HG02571 (cell line): ENCODE results near the gene ATG4D.
"Not testable (repeated sequence)": the region's sequence is repeated elsewhere in the genome, so short reads cannot be mapped to it uniquely, and the experiment has no call there.

Experiments
- ATAC-seq: cut with Tn5 transposase; IDR thresholded peaks from one replicate; pipeline ENCODE4 v1.9.1; 2021; ENCODE audit warnings: mild to moderate bottlenecking, moderate library complexity; ENCODE audit not compliant: unreplicated experiment

ATG4D gene

DNA sequence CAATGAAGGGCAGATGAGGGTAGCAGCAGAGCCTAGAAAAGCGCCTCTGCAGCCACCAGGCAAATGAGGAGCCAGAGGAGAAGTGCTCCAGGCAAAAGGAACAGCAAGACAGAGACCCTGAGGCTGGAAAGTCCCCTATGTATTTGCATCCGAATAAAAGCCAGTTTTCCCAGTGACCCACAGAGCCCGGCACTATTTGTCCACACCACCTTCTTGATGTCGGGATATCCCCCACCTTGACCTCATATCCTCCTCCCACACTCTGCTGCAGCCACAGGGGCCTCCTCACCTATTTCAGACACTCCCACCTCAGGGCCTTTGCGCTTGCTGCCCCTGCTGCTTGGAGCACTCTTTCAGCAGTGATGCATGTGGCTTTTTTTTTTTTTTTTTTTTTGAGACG, 6.6 kb downstream of the ATG4D start:
- no peak for ATAC-seq

DNA sequence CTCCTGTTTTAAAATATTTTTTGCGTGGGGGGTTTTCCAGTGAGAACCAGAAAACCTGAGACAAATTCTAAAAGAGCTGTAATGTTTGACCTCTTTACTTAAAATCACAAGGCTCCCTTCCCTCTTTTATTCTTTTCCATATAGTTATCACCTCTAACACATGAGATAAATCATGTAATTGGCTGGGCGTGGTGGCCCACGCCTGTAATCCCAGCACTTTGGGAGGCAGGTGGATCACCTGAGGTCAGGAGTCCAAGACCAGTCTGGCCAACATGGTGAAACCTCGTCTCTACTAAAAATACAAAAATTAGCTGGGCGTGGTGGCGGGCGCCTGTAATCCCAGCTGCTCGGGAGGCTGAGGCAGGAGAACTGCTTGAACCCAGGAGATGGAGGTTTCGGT, 7.3 kb downstream of the ATG4D start:
- ATAC-seq, result not testable (repeated sequence)

DNA sequence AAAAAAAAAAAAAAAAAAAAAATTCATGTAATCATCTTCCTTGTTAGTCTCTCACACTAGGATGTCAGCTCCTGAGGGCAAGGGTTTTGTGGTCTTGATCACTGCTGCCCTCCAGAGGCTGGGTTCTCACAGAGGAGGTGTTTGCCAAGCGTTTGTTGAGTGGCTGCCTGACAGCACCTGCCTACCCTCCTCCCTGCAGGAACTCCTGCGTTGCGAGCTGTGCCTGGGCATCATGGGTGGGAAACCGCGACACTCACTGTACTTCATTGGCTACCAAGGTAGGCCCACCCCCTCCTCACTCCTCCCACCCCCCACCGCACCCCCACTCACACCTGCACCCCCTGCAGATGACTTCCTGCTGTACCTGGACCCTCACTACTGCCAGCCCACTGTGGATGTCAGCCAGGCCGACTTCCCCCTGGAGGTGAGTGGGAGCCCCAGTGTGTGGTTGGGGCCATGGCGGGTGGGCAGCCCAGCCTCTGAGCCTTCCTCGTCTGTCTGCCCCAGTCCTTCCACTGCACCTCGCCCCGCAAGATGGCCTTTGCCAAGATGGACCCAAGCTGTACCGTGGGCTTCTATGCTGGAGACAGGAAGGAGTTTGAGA, 8.1 kb downstream of the ATG4D start:
- ATAC-seq, result no peak

DNA sequence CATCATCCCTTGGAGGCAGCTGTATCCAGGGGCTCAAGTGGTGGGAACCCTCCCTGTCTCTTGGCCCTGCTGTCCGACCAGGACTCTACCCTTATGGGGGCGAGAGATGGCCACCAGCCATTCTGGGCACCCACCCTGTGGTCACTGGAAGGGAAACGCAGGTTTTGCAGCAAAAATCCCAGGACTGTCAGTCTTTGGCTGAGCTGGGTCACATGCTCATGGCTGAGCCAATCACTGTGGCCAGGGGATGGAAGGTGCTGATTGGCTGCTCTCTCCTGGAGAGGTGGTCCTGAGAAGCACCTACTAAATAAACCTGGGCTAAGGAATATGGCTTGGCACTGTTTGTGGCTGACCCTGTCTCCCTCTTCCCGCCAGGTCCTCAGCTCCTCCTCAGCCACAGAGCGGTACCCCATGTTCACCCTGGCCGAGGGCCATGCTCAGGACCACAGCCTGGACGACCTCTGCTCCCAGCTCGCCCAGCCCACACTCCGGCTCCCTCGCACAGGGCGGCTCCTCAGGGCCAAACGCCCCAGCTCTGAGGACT, 8.9 kb downstream of the ATG4D start:
- ATAC-seq, result no peak

DNA sequence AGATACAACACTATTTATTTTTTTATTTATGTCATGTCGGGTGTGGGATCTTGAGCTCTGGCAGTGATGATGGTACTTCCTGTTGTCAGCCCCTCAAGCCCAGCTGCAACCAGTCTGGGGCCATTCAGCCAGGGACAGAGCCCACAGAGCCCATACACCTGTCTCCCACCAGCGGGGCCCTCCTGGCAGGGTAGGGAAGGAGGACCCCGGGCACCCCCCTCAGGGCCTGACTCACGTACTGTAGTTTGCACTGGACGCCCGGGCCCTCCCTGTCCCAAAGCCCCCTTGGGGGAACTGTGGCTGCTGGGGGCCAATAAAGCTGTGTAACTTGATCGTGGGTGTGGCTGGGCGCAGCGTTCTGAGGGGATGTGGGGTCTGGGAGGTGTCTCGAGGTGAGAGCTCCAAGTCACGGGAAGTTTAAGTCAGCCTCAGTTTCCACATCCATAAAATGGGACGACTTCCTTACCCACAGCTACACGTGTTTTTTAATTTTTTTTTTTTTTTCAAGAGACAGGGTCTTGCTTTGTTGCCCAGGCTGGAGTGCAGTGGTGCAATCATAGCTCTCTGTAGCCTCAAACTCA, 9.5 kb downstream of the ATG4D start:
- ATAC-seq, result no peak

DNA sequence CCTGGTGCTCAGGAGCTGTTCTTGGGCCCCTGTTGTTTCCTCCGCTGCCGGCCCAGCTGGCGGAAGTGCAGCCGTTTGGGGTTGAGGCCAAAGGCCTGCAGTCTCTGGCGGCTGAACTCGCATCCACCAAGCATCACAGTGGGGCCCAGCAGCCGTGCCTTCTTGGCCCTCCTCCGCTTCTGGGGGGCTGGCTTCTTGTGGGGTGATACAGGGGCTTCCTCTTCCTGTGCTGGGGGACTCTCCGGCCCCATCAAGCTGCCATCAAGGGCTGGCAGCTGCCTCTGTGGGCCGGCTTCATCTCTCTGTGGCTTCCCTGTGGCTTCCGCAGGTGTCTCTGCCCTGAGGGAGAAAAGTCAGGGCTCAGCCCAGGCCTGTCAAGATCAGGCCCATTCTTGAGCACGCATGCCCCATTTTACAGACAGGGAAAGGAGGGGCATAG, 10.3 kb downstream of the ATG4D start:
- ATAC-seq, result no peak

DNA sequence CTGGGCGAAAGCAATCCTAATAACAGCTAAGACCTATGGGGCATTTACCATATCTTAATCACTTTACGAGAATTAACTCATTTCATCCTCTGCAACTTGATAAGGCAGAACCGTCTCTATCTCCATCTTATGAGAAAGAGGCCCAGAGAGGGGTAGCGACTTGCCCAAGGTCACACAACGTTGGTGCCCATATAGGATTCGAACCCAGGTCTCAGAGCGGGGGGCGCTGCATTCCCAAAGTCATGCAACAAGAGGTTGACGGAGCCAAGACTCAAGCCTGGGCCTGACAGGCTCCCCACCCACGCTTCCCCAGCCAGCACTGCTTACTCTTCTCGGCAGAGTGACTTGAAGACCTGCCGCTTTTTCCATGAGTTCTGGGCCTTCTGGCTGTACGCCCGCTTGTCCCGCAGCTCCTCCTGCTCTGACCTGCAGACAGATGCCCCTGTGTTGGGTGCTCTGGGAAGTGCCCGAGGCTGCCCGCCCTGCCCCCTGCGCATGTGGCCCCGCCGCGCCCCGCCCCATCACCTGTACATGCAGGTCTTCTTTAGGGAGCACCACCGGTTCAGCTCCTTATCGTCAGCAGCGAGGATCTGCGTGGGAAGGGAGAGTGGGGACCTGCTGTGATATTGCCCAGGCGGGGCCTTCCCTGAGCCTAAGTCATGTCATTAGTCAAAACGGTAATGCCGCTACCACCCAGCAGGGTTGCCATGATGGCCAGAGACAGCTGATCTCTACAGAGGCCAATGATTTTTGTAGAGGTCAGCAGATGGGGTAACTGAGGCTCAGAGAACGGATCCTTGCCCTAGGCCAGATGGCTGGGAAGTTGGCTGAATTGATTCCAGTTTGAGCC, 11.3 kb downstream of the ATG4D start:
- no peak for ATAC-seq

DNA sequence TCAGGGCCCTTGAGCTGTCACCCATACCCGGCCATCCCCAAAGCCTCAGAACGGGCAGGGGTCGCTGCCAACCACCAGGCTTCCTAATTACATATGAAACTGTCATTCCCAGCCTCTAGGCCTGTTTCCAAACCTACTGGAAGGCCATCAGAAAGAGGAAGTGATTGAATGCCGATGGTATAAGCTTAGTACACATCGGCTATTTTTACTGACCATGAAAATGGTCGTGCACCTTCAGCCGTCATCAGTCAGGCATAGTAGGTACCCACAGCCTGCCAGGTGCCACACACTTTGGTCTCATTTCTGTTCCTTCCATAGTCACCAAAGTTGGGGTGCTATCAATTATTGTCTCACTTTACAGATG, 11.9 kb downstream of the ATG4D start:
- ATAC-seq, result no peak

DNA sequence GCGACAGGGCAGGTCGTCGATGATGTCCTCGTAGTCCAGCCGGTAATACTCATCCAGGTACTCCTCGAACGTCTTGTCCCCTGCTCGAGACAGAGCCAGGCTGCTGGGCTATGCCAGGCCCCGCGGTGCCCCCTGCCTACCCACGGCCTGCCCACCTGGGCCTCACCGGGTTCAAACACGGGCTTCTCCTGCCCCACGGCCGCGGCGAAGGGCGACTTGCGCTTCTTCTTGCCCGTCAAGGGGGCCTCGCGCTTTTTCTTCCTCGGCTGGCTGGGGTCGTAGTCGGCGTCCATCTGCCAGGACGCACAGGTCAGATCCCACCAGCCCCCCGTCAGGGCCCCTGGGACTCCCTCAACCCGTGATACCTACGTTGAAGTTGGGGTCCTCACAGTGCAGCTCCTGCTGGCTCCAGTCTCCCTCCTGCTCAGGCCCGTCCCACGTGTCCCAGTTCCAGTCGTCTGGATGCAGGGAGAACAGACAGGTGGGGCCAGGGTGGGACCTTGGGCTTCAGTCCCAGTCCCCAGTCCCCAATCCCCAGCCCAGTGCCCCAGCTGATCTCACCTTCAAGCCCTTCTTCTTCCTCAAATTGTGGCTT, 14.0 kb downstream of the ATG4D start:
- ATAC-seq, result no peak

DNA sequence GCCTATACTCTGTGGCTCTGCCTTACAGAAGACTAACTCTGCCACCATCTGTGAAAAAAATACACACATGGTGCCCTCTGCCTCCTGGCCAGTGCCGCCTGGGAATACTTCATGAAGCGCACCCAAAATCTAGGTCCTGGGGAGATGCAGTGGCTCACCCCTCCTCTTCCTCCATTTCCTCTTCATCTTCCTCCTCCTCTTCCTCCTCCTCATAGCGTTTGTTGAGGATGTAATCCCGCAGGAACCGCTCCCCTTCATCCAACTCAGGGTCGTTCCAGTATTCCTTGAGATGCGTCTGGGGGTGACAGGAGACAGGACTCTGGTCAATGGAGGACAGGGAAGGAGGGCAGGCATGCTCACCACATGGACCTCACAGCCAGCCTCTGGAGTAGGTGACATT, 16.4 kb downstream of the ATG4D start:
- ATAC-seq, result no peak

DNA sequence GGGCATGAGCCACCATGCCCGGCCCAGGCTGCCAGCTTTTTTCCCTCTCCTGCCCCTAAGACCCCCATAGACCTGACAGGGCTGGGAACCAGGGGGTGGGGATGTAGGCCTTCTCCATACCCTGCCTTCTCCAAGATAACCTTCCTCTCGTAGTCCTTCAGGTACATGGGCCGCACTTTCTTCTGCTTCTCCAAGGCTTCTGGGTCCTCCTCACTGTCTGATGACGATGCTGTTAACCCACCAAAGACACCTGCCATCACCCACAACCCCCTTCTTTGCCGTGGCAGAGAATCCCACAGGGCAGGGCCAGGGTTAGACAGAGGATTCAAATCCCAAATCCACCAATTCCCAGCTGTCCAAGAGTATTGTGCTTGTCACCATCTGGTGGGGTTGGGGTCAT, 18.9 kb downstream of the ATG4D start:
- ATAC-seq, result no peak

DNA sequence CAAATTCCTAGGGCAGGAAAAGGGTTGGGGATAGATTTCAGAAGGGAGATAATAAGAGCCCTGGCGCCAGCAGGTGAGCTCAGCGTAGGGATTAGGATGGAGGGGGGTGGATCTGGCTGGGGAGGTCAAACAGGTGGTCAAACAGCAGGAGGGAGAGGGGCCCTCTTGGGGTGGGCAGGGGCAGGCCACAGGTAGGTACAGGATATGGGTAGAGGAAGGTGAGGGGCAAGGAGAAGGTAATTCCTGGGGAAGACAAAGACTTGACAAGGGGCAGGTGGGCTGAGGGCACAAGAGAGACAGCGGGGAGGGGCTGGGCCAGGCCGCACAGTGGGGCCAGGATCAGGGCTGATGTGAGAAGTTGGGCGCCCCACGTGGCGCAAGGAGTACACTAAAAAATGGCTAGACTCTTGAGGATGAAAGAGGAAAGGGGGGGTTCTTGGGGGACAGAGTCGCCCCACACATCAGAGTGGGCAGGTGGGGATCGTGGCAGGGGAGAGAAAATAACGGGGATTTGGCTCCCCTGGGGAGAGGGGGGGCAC, 21.4 kb downstream of the ATG4D start:
- no peak for ATAC-seq

DNA sequence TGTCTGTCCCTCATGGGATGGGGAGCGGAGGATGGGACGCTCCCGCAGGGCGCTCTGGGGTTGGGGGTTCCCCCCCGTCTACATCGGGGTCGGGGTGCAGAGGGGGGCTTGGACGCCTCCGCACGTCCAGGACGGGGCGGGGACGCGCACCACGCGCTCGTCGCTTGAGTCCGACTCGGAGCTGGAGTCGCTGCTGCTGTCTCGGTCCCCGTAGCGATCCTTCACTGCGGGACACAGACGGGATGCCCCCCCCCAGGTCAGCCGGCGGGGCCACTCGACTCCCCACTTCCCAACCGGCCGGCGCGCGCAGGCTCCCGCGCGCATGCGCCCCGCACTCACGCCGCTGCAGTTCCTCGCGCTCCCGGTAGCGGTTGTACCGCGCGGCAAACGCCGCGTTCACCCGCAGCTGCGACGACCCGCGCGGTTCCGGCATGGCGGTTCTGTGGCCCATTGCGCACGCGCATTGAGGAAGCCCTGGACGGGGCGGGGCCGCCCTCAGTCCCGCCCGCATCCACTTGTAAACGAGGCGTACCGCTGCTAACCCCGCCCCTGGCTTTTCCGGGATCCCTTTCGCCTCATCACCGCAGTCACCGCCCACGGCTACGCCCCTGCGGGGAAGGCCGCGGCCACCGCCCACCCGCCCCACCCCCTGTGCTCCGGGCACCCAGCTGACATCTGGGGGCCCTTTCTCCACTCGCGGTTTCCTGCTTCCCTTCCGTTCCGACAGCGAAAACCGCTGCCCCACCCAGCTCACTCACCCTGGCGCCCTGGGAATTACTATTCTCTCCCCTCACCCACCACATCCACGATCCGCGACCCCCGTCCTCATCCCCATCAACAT, 22.1 kb downstream of the ATG4D start, which contains the start of gene KRI1:
Gene KRI1 (minus strand): TSS at position 444 of the 841 bp plus-strand sequence. CDS start 11 bp downstream, at position 433.
- peak; percentile 58 for ATAC-seq

DNA sequence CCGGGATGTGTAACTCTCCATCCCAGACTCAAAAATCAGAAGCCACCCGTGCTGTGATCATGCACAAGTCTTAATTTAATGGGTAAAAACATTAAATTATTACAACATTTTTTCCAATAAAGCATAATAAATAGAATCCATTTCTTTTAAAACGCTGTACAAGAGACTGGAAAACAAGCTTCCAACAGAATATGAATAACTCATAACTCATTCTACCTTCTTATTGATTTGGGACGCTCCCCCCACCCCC, 22.6 kb downstream of the ATG4D start:
- no peak for ATAC-seq

DNA sequence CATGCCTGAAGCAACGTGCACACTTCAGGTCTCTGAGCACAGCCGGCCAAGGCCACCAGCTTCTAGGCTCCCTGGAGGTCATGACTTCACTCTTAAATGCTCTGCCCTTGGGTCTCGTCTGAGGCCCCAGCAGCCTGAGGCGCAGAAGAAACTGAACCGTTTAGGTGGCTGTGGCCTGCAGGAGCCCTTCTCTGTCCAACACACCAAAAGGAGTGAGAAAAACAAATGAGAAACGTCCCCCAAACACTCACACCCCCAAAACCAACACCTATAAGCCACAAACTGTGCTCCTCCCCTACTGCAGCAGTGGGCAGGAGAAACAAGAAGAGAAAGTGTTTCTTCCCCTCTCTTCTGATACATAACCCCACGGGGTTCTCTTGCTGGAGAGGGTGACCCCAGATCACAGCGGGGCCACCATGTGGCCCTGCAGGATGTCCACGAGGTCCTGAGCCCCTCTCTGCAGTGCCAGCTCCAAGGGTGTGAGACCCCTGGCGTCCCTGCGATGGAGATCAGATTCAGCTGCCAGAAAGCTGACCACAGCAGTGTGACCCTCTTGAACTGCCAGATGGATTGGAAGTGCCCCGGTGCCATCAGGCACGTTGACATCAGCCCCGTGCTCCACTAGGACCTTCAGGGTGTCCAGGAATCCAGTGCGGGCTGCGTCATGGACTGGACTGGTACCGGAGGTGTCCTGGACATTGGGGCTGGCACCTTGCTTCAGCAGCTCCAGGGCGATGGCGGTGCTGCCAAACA, 23.1 kb downstream of the ATG4D start:
- ATAC-seq, result no peak

DNA sequence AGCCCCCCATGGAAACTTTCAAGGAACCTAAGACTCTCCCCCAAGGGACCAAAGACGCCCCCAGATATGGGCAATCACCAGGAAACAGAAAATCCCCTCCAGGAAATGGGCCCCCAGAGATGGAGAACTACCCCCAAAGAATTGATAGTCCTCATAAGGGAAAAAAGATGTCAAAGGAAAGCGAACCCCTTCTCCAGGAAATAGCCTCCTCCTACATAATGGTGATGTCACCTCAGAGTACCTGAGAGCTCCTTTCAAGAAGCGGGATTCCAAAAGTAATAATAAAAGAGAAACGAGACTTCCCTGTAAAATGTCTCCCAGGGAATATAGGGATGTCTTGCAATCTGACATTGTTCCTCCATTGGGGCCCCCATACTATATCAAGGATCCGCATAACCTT, 24.0 kb downstream of the ATG4D start:
- no peak for ATAC-seq

DNA sequence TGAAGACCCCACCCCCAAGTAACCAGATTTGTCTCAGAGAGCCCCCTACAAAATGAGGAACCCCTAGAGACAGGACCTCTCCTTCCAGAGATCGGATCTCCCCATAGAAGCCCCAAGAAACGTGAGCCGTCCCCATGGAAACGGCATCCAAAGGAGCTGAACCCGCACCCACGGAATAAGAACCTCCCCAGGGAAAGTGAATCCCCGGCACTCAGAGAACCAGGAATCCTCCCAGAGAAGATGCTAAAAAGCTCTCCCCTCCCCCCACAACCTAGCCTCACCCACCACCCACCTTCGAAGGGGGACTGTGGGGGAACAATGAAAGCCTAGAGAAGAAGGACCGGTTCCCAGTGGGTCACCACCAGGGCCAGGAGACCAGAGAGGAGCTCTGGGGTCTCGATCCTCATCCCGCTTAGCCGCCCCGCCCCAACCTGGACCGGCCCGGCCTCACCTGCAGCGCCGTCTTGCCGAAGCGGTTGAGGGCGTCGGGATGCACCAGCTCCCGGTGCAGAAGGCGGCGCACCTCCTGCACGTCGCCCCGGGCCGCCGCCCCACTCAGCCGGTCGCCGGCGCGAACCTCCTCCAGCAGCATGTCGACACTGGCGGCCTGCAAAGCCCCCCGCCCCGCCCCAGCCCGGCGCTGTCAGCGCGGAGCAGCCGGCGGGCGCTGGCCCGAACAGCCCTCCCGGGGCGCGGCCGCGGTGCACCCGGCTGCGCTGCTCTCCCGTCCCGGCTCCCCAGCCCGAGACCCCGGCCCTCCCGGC, 24.5 kb downstream of the ATG4D start:
- peak; percentile 1 for ATAC-seq

DNA sequence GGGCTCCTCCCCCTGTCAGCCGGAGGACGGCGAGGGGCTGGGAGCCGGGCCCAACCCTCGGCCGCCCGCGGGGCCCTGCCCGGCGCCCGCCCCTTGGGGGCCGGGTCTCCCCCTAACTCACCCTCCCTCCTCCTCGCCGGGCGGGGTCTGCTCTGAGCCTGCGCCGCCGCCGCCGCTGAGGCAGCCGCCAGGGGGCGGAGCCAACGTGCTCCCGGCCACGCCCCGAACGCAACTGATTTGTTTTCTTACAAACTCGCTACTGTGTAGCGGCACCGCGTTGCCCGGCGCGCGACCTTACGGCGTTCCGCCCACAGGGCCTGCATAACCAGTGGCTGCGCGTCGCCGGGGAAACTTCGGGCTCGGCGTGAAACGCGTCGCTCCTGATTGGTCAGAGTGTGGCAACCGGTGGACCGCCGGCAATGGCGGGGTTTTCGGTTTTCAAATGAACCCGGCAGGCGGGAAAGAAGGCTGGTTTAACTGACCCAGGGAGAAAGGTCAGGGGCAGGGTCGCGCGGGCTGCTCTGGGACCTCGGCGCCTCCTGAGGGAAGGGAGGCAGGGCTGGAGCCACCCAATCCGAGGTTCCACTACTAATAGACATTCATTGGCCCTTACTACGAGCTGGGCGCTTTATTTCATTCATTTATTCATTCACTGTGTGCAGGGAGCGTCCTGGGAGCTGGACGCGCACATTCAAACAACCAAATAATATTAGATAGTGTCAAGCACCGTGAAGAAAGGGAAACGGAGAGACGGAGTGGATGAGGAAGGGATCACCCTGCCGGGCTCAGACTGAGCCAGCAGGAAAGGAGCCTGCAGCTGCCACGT, 25.3 kb downstream of the ATG4D start, which contains the start of gene CDKN2D:
Gene CDKN2D (minus strand): TSS at position 154 of the 826 bp plus-strand sequence. CDS start 326 bp downstream, outside the sequence.
- peak; percentile 55 for ATAC-seq
